Stimulated activated CD8-positive, alpha-beta memory T cell treated with anti-CD3 and anti-CD28 coated beads, Interleukin-15, amount 100 ng/mL, for 4 hours (primary cell): ENCODE data around the gene LDHAL6B.

ENCODE experiments used
- DNase-seq, 2 donors: peaks; one replicate each; pipeline ENCODE4 v3.0.0-alpha.2; 2020; ENCODE audit warnings: low read depth in 2 of 2

LDHAL6B gene

GRCh38 chr15:59177317-59177660 lies 29.4 kb upstream of the LDHAL6B start:
- DNase-seq, result no peak

- no peak for DNase-seq
Measured at GRCh38 chr15:59178151-59178695, 28.4 kb upstream of the LDHAL6B start.

GRCh38 chr15:59179717-59180116 lies 26.9 kb upstream of the LDHAL6B start:
- no peak for DNase-seq

GRCh38 chr15:59180945-59181600 lies 25.6 kb upstream of the LDHAL6B start:
- no peak for DNase-seq

- no peak for DNase-seq
Measured at GRCh38 chr15:59185725-59186124, 20.9 kb upstream of the LDHAL6B start.

- DNase-seq, result no peak
Measured at GRCh38 chr15:59186501-59186900, 20.1 kb upstream of the LDHAL6B start.

GRCh38 chr15:59189241-59189640 lies 17.4 kb upstream of the LDHAL6B start:
- DNase-seq, result no peak

GRCh38 chr15:59190291-59190690 lies 16.4 kb upstream of the LDHAL6B start:
- DNase-seq, result no peak

- DNase-seq, result no peak
Measured at GRCh38 chr15:59191855-59192237, 14.8 kb upstream of the LDHAL6B start.

- DNase-seq, result no peak
Measured at GRCh38 chr15:59194639-59195325, 11.9 kb upstream of the LDHAL6B start.

- no peak for DNase-seq
Measured at GRCh38 chr15:59196416-59196815, 10.2 kb upstream of the LDHAL6B start.

GRCh38 chr15:59197454-59197853 lies 9.2 kb upstream of the LDHAL6B start:
- DNase-seq, result no peak

GRCh38 chr15:59199626-59200465 lies 6.8 kb upstream of the LDHAL6B start:
- no peak for DNase-seq

GRCh38 chr15:59200560-59200959 lies 6.1 kb upstream of the LDHAL6B start:
- no peak for DNase-seq

- no peak for DNase-seq
Measured at GRCh38 chr15:59203008-59203407, 3.6 kb upstream of the LDHAL6B start.

- DNase-seq, result no peak
Measured at GRCh38 chr15:59203657-59204056, 3.0 kb upstream of the LDHAL6B start.

GRCh38 chr15:59205839-59206622 lies 612 bp upstream of the LDHAL6B start:
- no peak for DNase-seq

- no peak for DNase-seq
Measured at GRCh38 chr15:59208613-59209249, 2.1 kb downstream of the LDHAL6B start.

- no peak for DNase-seq
Measured at GRCh38 chr15:59210186-59210585, 3.5 kb downstream of the LDHAL6B start.

GRCh38 chr15:59216911-59217310 lies 10.3 kb downstream of the LDHAL6B start:
- DNase-seq, result no peak

- DNase-seq, result no peak
Measured at GRCh38 chr15:59217876-59218498, 11.3 kb downstream of the LDHAL6B start.
